Measurements from ENCODE around the gene KCNG4.

Gene KCNG4

DNA sequence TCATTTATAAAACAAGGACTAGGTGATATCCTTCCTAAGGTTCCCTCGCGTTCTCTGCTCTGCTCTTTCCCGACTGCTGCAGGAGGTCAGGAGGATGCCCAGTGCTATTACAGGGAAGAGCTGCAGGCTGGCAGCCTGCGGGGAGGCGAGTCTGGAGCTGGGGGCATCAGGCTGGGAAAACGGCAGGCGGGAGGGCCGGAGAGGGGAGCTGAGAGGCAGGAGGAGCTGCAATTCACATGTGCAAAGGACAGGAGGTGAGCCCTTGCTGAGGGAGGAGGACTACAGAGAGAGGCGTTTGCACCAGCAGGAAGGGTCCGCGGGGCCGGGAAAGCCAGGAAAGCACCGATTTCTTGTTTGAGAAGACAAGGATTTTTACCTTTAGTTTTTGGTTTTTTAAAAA lies 40.7 kb downstream of the KCNG4 start:
- POLR2A ChIA-PET = no interaction called here
- CTCF ChIA-PET = interaction anchor here (1.3 to 2.4 kb wide), 2 partner anchors 10 to 12 kb away, joined by 3 to 10 read pairs; partner anchors contain the start of gene TAF1C
- DNase-seq (ENCODE audit: extremely low spot score) = no peak
- TF ChIP-seq, protein P1, sequence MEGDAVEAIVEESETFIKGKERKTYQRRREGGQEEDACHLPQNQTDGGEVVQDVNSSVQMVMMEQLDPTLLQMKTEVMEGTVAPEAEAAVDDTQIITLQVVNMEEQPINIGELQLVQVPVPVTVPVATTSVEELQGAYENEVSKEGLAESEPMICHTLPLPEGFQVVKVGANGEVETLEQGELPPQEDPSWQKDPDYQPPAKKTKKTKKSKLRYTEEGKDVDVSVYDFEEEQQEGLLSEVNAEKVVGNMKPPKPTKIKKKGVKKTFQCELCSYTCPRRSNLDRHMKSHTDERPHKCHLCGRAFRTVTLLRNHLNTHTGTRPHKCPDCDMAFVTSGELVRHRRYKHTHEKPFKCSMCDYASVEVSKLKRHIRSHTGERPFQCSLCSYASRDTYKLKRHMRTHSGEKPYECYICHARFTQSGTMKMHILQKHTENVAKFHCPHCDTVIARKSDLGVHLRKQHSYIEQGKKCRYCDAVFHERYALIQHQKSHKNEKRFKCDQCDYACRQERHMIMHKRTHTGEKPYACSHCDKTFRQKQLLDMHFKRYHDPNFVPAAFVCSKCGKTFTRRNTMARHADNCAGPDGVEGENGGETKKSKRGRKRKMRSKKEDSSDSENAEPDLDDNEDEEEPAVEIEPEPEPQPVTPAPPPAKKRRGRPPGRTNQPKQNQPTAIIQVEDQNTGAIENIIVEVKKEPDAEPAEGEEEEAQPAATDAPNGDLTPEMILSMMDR (IDR thresholded peaks at IDR 0.05; ENCODE audit: control extremely low read depth, extremely low read depth, low read depth, missing control alignments) = no peak

DNA sequence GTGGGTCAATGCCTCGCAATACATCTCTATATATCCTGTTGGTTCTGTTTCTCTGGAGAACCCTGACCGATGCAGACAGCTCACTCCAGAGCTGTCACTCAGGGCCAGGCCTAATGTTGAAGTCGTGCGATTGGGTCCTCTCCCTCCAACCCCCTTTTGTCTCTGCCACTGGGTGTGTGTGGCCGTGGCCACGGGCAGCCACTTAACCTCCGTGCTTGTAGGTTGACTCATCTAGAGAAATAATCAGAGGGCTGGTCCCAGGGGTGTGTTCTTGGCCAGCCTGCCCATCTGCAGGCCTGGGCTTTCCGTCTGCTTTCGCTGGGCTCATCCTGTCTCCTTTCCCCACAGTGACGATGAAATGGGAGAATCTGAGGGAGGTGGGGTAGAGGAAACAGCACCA lies 41.4 kb downstream of the KCNG4 start:
- ChIA-PET CTCF (interaction anchor here (1.3 kb wide), 1 partner anchor 11 kb away, joined by 4 read pairs; the partner anchor contains the start of gene TAF1C), POLR2A (no interaction called here)
- TF ChIP-seq, protein P1 (IDR thresholded peaks at IDR 0.05; ENCODE audit: control extremely low read depth, extremely low read depth, low read depth, missing control alignments) = no peak
- no peak for DNase-seq (ENCODE audit: extremely low spot score)

DNA sequence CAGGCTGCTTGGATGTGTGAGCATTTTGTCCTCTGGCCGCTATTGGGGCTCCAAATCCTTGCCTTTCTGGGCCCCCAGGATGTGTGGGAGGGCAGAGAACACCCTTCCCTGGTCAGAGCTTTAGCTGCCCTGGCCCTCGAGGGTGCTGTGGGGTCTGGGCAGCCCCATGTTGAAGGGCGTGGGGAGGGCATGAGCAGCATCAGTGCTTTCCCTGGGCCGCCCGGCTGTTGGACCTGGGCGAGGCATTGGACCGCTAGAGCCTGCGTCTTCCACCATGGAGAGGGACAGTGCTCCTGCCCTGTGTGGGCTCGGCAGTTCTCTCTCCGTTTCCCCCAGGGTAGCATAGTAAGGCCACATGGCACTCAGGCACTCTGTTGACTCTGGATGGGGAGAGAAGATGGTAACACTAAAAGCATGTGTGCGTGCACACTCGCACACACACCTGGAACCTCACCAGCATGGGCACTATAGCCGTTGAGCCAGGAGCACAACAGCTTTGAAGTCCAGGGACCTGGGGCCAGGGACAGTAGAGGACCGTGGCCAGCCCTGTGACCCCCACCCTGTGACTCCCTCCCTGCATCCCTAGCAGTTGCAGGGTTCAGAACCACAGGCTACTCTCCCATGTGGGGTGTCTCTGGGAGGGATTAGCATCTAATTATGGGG lies 42.2 kb downstream of the KCNG4 start:
- POLR2A ChIA-PET = no interaction called here
- TF ChIP-seq, protein P1 (IDR thresholded peaks at IDR 0.05; ENCODE audit: control extremely low read depth, extremely low read depth, low read depth, missing control alignments) = no peak
- CTCF ChIA-PET = interaction anchor here (1.3 kb wide), 1 partner anchor 11 kb away, joined by 4 read pairs; the partner anchor contains the start of gene TAF1C
- DNase-seq (ENCODE audit: extremely low spot score) = no peak

DNA sequence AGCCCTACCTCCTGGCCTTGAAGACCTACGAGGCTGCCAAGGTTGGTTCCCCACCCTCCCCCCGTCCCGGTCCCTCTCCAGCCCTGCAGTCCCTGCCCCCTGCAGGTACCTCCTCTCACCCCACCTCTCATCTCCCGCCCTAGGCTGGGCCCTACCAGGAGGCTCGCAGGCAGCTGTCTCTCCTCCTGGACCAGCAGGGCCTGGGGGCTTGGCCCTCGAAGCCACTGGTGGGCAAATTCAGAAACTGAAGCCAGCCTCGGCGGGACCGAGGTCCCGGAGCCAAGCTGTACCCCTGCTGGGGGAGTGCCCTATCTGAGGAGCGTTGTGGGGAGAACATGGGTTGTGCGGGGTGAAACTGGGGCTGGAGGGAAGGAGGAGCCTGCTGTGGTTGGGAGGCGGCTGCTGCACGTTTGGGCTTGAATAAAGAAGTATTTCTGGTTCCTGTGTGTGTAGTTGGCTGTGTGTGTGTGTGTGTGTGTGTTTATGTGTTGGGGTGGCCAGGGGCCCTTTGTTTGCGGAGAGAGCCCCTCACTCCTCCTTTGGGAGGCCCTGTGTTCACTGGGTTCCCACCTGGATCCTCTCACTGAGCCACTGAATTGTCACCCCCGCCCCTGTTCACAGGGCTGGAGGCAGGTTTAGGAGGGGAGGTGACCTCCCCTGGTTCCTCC lies 43.0 kb downstream of the KCNG4 start:
- ChIA-PET POLR2A (no interaction called here), CTCF (interaction anchor here (2.2 kb wide), 1 partner anchor 10 kb away, joined by 8 read pairs; the partner anchor contains the start of gene TAF1C)
- TF ChIP-seq, protein P1 (IDR thresholded peaks at IDR 0.05; ENCODE audit: control extremely low read depth, extremely low read depth, low read depth, missing control alignments) = no peak
- DNase-seq (ENCODE audit: extremely low spot score) = no peak

DNA sequence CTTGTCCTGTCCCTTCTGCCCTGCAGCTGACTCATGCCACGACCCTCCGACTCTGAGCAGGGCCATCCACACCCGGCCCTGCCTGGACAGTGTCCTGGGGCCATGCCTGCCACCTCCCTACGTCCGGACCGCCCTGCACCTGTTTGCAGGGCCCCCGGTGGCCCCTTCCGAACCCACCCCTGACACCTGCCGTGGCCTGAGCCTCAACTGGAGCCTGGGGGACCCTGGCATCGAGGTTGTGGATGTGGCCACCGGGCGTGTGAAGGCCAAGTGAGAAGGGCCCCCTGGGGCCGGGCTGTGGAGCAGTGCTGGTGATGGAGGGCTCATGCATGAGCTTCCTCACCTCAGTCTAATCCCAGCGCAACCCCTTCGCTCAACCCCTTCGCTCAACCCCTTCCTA lies 43.7 kb downstream of the KCNG4 start:
- TF ChIP-seq, protein P1 (IDR thresholded peaks at IDR 0.05; ENCODE audit: control extremely low read depth, extremely low read depth, low read depth, missing control alignments) = no peak
- no peak for DNase-seq (ENCODE audit: extremely low spot score)
- ChIA-PET CTCF (interaction anchor here (2.2 kb wide), 1 partner anchor 9 kb away, joined by 8 read pairs; the partner anchor contains the start of gene TAF1C), POLR2A (no interaction called here)

DNA sequence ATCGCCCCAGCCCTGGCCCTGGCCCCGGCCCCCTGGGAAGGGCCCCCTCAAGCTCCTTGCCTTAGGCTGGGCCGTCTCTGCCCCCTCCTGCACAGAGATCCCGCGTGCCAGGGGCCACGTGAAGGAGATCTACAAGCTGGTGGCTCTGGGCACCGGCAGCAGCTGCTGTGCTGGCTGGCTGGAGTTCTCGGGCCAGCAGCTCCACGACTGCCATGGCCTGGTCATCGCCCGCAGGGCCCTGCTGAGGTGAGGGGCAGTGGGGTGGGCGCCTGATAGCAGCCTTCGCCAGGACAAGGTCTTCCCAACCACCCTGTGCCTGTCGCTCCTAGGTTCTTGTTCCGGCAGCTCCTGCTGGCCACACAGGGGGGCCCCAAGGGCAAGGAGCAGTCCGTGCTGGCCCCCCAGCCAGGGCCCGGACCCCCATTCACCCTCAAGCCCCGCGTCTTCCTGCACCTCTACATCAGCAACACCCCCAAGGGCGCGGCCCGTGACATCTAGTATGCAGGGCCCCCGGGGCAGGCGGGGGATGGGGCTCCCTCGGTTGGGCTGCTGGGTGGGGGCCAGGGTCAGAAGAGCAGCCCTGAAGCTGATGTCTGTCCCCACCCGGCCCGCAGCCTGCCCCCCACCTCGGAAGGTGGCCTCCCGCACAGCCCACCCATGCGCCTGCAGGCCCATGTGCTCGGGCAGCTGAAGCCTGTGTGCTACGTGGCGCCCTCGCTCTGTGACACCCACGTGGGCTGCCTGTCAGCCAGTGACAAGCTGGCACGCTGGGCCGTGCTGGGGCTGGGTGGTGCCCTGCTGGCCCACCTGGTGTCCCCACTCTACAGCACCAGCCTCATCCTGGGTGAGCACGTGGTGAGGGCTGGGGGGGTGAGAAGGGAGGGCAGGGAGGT lies 44.4 kb downstream of the KCNG4 start:
- DNase-seq (ENCODE audit: extremely low spot score) = no peak
- TF ChIP-seq, protein P1 (IDR thresholded peaks at IDR 0.05; ENCODE audit: control extremely low read depth, extremely low read depth, low read depth, missing control alignments) = no peak
- ChIA-PET POLR2A (no interaction called here), CTCF (interaction anchor here (0.9 to 2.2 kb wide), 2 partner anchors 8 to 82 kb away, joined by 3 to 8 read pairs; partner anchors contain the start of gene TAF1C)
